ENCODE data around the gene SLC36A4.

SLC36A4 gene

DNA sequence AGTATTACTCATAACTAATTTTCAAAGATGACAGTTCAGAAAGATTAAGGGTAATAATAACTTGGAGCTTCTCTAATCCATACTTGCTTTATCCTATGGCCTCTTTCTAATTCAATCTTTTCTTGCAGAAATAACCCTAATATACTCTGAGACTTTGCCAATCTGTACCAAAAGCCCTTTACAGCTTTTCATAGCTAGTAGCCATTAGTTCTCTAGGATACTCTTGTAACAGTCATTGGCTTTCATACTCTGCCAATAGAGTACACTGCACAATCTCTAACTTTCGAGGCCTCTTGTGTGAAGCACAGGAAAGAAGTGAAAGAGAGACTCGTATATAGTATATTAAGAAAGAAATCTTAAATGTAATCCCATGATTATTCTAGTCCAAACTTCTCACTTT lies 38.1 kb downstream of the SLC36A4 start:
- Histone ChIP-seq H3K4me3 (ENCODE audit: low read length) (no peak overlapping the region), H3F3A (ENCODE audit: control insufficient read depth, insufficient read depth) (no peaks in the 10 kb centered on the region), H3K27me3 (ENCODE audit: control insufficient read depth, low read length) (no peaks in the 10 kb centered on the region), H3K79me2 (ENCODE audit: control insufficient read depth, low read length) (no peaks in the 10 kb centered on the region), H4K20me1 (ENCODE audit: control insufficient read depth, insufficient read depth, low read depth, low read length) (no peaks in the 10 kb centered on the region), H3K27ac (ENCODE audit: low read depth, low read length) (no peak overlapping the region), H3K9me2 (replicated peaks; ENCODE audit: control insufficient read depth, low read length) (no peaks in the 10 kb centered on the region), H3K4me2 (ENCODE audit: low read length) (no peak overlapping the region), H3K36me3 (ENCODE audit: control insufficient read depth, low read length) (peaks cover 21% of the 10 kb centered on the region), H3K4me1 (ENCODE audit: control insufficient read depth, low read length) (no peaks in the 10 kb centered on the region), H3K9me3 (ENCODE audit: control insufficient read depth, insufficient read depth, low read length) (no peaks in the 10 kb centered on the region)
- no peak for TF ChIP-seq EZH2phosphoT487 (IDR thresholded peaks at IDR 0.05; ENCODE audit: borderline replicate concordance, low read length)
- TF ChIP-seq, protein P1, sequence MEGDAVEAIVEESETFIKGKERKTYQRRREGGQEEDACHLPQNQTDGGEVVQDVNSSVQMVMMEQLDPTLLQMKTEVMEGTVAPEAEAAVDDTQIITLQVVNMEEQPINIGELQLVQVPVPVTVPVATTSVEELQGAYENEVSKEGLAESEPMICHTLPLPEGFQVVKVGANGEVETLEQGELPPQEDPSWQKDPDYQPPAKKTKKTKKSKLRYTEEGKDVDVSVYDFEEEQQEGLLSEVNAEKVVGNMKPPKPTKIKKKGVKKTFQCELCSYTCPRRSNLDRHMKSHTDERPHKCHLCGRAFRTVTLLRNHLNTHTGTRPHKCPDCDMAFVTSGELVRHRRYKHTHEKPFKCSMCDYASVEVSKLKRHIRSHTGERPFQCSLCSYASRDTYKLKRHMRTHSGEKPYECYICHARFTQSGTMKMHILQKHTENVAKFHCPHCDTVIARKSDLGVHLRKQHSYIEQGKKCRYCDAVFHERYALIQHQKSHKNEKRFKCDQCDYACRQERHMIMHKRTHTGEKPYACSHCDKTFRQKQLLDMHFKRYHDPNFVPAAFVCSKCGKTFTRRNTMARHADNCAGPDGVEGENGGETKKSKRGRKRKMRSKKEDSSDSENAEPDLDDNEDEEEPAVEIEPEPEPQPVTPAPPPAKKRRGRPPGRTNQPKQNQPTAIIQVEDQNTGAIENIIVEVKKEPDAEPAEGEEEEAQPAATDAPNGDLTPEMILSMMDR (IDR thresholded peaks at IDR 0.05; ENCODE audit: low read depth, low read length, poor library complexity, severe bottlenecking) = no peak

DNA sequence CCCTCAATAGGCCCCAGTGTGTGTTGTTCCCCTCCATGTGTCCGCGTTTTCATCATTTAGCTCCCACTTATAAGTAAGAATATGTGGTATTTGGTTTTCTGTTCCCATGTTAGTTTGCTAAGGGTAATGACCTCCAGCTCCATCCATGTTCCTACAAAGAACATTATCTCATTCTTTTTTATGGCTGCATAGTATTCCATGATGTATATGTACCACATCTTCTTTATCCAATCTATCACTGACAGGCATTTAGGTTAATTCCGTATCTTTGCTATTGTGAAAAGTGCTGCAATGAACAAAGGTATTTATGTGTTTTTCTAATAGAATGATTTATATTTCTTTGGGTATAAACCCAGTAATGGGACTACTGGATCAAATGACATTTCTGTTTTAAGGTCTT lies 42.1 kb downstream of the SLC36A4 start:
- Histone ChIP-seq H3K4me2 (ENCODE audit: low read length) (no peak overlapping the region), H3K27ac (ENCODE audit: low read depth, low read length) (no peak overlapping the region), H3K4me3 (ENCODE audit: low read length) (no peak overlapping the region), H3F3A (ENCODE audit: control insufficient read depth, insufficient read depth) (no peaks in the 10 kb centered on the region), H3K27me3 (ENCODE audit: control insufficient read depth, low read length) (no peaks in the 10 kb centered on the region), H4K20me1 (ENCODE audit: control insufficient read depth, insufficient read depth, low read depth, low read length) (no peaks in the 10 kb centered on the region), H3K9me3 (ENCODE audit: control insufficient read depth, insufficient read depth, low read length) (no peaks in the 10 kb centered on the region), H3K9me2 (replicated peaks; ENCODE audit: control insufficient read depth, low read length) (no peaks in the 10 kb centered on the region), H3K36me3 (ENCODE audit: control insufficient read depth, low read length) (peaks cover 6% of the 10 kb centered on the region), H3K79me2 (ENCODE audit: control insufficient read depth, low read length) (no peaks in the 10 kb centered on the region), H3K4me1 (ENCODE audit: control insufficient read depth, low read length) (no peaks in the 10 kb centered on the region)
- TF ChIP-seq, protein P1 (IDR thresholded peaks at IDR 0.05; ENCODE audit: low read depth, low read length, poor library complexity, severe bottlenecking) = no peak
- TF ChIP-seq EZH2phosphoT487 (IDR thresholded peaks at IDR 0.05; ENCODE audit: borderline replicate concordance, low read length) = no peak

- no peak overlapping the region for H3K27ac ChIP-seq (ENCODE audit: low read depth, low read length)
Observed at GRCh38 chr11:93145390-93145915, 52.3 kb downstream of the SLC36A4 start.

More at GRCh38 chr11:93145390-93145915, 52.3 kb downstream of the SLC36A4 start:
- Histone ChIP-seq H4K20me1 (ENCODE audit: control insufficient read depth, insufficient read depth, low read depth, low read length) (no peaks in the 10 kb centered on the region), H3K9me2 (replicated peaks; ENCODE audit: control insufficient read depth, low read length) (no peaks in the 10 kb centered on the region), H3K4me2 (ENCODE audit: low read length) (no peak overlapping the region), H3K79me2 (ENCODE audit: control insufficient read depth, low read length) (no peaks in the 10 kb centered on the region), H3F3A (ENCODE audit: control insufficient read depth, insufficient read depth) (0 out of 2 replicates have a peak, but pooled peaks cover 2% of the 10 kb centered on the region), H3K4me1 (ENCODE audit: control insufficient read depth, low read length) (no peaks in the 10 kb centered on the region), H3K4me3 (ENCODE audit: low read length) (no peak overlapping the region), H3K36me3 (ENCODE audit: control insufficient read depth, low read length) (no peaks in the 10 kb centered on the region), H3K27me3 (ENCODE audit: control insufficient read depth, low read length) (no peaks in the 10 kb centered on the region), H3K9me3 (ENCODE audit: control insufficient read depth, insufficient read depth, low read length) (no peaks in the 10 kb centered on the region)
- TF ChIP-seq EZH2phosphoT487 (IDR thresholded peaks at IDR 0.05; ENCODE audit: borderline replicate concordance, low read length) = no peak
- TF ChIP-seq, protein P1 (IDR thresholded peaks at IDR 0.05; ENCODE audit: low read depth, low read length, poor library complexity, severe bottlenecking) = no peak
